Smooth muscle cell (in vitro differentiated cells): ENCODE results near the gene PRR5L. TPM values are rescaled to one million over a fixed set of nuclear protein-coding genes. Genes with fewer than 3 reads are reported as not detected.

ENCODE experiments used
- DNase-seq: peaks from one replicate; lab custom pipeline; 2025; ENCODE audit not compliant: unreplicated experiment; lab: John Stamatoyannopoulos, UW
- H2AFZ ChIP-seq: fragments of 200-600 bp; sonication (generic); 2 replicates; pipeline ENCODE4 v1.6.0; 2016; ENCODE audit warnings: antibody characterized with exemption, low read depth, mild to moderate bottlenecking
- H3F3A ChIP-seq: fragments of 200-600 bp; sonication (generic); 2 replicates; pipeline ENCODE4 v1.6.0; 2017; ENCODE audit warnings: antibody characterized with exemption, low read depth
- H3K27ac ChIP-seq: fragments of 200-600 bp; sonication (generic); 2 replicates; pipeline ENCODE4 v1.5.1; 2016; ENCODE audit warnings: low read depth, mild to moderate bottlenecking
- H3K27me3 ChIP-seq: fragments of 200-600 bp; sonication (generic); 2 replicates; pipeline ENCODE4 v1.6.1; 2016; ENCODE audit warnings: low read depth, mild to moderate bottlenecking
- H3K36me3 ChIP-seq: fragments of 200-600 bp; sonication (generic); 2 replicates; pipeline ENCODE4 v1.5.1; 2016; ENCODE audit warnings: low read depth
- H3K4me1 ChIP-seq: fragments of 200-600 bp; sonication (generic); 2 replicates; pipeline ENCODE4 v1.5.1; 2016; ENCODE audit warnings: low read depth
- H3K4me2 ChIP-seq: fragments of 200-600 bp; sonication (generic); 2 replicates; pipeline ENCODE4 v1.6.0; 2016; ENCODE audit warnings: mild to moderate bottlenecking
- H3K4me3 ChIP-seq: fragments of 200-600 bp; sonication (generic); 2 replicates; pipeline ENCODE4 v1.5.1; 2016; ENCODE audit warnings: mild to moderate bottlenecking
- H3K79me2 ChIP-seq: fragments of 200-600 bp; sonication (generic); 2 replicates; pipeline ENCODE4 v1.6.0; 2016; ENCODE audit warnings: low read depth, mild to moderate bottlenecking
- H3K9ac ChIP-seq: fragments of 200-600 bp; sonication (generic); 2 replicates; pipeline ENCODE4 v1.6.0; 2016; ENCODE audit warnings: low read depth
- H3K9me3 ChIP-seq: fragments of 200-600 bp; sonication (generic); replicated peaks from 2 replicates; pipeline ENCODE4 v1.5.1; 2016; ENCODE audit warnings: low read depth
- H4K20me1 ChIP-seq: fragments of 200-600 bp; sonication (generic); 2 replicates; pipeline ENCODE4 v1.6.0; 2016; ENCODE audit warnings: low read depth
- WGBS: methylation state at CpG from one replicate; pipeline ENCODE4 v1.1.7; 2016; ENCODE audit warnings: low lambda C conversion rate; 5-methylcytosine and 5-hydroxymethylcytosine counted together
- polyA plus RNA-seq: library from polyadenylated mRNA; unstranded; fragments of >200 nt; fragmentation: Nextera tagmentation; extraction: Ambion mirVana; gene quantifications from 2 replicates; pipeline ENCODE4 v1.2.1, GENCODE V29; 2016
- total RNA-seq: library from RNA; depleted of rRNA; stranded (reverse); fragments of >200 nt; gene quantifications from 2 replicates; pipeline ENCODE4 v1.2.3, GENCODE V29; 2014
- TF ChIP-seq, protein P1 (sequence below): fragments of 200-600 bp; sonication (generic); IDR thresholded peaks from 2 replicates; pipeline ENCODE4 v1.5.1; 2017; ENCODE audit warnings: borderline replicate concordance, mild to moderate bottlenecking, antibody characterized with exemption; ENCODE audit not compliant: insufficient read depth, poor library complexity, severe bottlenecking

PRR5L gene
- total and polyA plus RNA-seq, 2 experiments from 2014 or later: 21.4 to 41.4 TPM

DNA sequence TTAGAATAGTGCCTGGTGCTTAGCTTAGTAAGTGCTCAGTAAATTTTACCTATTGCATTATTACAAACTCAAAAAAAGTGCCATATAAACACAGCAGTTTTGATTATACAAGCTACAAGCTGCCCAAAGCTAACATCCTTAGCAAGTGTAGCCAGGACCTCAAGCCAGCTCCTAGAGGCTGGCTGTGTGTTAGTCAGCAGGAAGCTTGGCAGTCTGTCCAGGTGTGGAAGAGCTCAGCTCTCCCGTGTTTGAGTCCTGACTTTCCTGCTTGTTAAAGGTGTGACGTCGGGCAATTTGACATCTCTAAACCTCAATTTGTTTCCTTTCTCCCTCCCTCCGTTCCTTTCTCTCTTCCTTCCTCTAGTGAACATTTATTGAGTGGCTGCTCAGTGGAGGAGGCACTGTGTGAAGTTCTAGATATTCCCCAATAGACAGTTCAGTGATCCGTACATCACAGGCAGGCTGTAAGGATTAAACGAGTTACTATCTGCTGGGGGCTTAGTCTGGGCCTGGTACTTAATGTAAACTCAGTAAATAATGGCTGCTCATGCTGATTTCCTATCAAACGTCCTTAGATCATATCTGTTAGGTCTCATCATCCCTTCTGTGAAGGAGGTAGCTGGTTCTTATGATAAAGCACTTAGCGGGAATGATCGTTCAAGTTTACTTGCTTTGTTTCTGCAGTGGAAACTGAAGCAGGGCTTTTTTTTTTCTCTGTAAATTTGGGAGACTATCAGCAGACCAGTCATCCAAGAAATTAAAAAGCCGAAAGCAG is 68.7 kb downstream of the PRR5L start:
- no peaks in the 10 kb centered on the region for H3K9me3 ChIP-seq
- no peaks in the 10 kb centered on the region for H3K79me2 ChIP-seq
- H3K27me3 ChIP-seq: no peaks in the 10 kb centered on the region
- TF ChIP-seq, protein P1, sequence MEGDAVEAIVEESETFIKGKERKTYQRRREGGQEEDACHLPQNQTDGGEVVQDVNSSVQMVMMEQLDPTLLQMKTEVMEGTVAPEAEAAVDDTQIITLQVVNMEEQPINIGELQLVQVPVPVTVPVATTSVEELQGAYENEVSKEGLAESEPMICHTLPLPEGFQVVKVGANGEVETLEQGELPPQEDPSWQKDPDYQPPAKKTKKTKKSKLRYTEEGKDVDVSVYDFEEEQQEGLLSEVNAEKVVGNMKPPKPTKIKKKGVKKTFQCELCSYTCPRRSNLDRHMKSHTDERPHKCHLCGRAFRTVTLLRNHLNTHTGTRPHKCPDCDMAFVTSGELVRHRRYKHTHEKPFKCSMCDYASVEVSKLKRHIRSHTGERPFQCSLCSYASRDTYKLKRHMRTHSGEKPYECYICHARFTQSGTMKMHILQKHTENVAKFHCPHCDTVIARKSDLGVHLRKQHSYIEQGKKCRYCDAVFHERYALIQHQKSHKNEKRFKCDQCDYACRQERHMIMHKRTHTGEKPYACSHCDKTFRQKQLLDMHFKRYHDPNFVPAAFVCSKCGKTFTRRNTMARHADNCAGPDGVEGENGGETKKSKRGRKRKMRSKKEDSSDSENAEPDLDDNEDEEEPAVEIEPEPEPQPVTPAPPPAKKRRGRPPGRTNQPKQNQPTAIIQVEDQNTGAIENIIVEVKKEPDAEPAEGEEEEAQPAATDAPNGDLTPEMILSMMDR: no peak
- peak overlapping the region; percentile 92 for H3K27ac ChIP-seq
- H4K20me1 ChIP-seq: no peaks in the 10 kb centered on the region
- no peaks in the 10 kb centered on the region for H3K36me3 ChIP-seq
- DNase-seq: no peak
- no peak overlapping the region for H3K4me2 ChIP-seq
- H3K4me1 ChIP-seq: peaks cover 35% of the 10 kb centered on the region
- H3F3A ChIP-seq: peaks cover 14% of the 10 kb centered on the region
- H3K4me3 ChIP-seq: no peak overlapping the region
- 27% methylated on average over 10 of the region's 10 CpGs for WGBS
- no peak overlapping the region for H3K9ac ChIP-seq
- peak overlapping the region; percentile 5 for H2AFZ ChIP-seq

- no peaks in the 10 kb centered on the region for H3K9me3 ChIP-seq
- H3K36me3 ChIP-seq: no peaks in the 10 kb centered on the region
- H3K4me2 ChIP-seq: no peak overlapping the region
- H3K79me2 ChIP-seq: no peaks in the 10 kb centered on the region
- H3K4me1 ChIP-seq: peaks cover 30% of the 10 kb centered on the region
- no peak for DNase-seq
- no peak overlapping the region for H3K4me3 ChIP-seq
- peaks cover 14% of the 10 kb centered on the region for H3F3A ChIP-seq
- no peak overlapping the region for H3K9ac ChIP-seq
- H4K20me1 ChIP-seq: no peaks in the 10 kb centered on the region
- H3K27ac ChIP-seq: no peak overlapping the region
- no peak overlapping the region for H2AFZ ChIP-seq
- H3K27me3 ChIP-seq: no peaks in the 10 kb centered on the region
- TF ChIP-seq, protein P1: no peak
Observed at GRCh38 chr11:36365907-36366306, 69.8 kb downstream of the PRR5L start.

DNA sequence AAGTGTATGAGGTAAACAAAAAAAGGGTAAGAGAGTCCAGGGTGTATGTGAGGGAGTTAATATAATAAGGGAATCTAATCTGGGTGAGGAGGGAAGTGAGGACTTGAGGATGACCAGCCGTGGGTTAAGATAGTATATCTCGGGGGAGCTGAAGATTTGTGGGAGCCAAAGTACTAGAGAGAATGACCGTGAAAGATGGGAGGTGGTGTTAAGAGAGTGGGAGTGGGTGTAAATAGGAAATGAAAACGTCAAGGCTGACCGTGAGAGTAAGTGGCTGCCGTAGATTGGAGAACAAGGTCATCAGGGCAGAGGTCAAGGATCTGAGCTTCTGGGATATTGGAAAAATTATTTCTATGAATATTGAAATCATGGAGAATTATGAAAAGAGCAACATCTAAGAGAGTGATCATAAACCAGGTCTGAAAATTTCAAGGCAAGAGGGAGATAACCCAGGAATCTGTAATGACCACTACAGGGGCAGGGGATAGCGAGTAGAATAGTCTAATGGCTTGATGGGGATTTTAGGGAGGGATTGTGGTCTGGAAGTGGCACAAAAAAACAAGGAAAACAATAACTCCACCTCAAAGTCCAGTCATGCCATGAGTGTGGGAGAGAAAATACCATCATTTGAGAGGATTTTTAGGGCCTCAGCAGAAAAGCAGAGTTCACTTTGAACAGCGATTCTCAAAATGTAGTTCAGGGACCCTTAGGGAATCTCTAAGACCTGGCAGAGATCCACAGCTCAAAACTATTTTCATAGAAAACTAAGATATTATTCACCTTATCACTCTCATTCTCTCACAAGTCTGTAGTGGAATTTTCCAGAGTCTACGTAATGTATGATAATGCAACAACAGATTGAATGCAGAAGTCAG is 72.0 kb downstream of the PRR5L start:
- Histone ChIP-seq H3K79me2 (no peaks in the 10 kb centered on the region), H3K4me1 (peaks cover 9% of the 10 kb centered on the region), H4K20me1 (no peaks in the 10 kb centered on the region), H3K9me3 (no peaks in the 10 kb centered on the region), H3K36me3 (no peaks in the 10 kb centered on the region), H3F3A (peaks cover 8% of the 10 kb centered on the region), H3K9ac (no peak overlapping the region), H3K27ac (no peak overlapping the region), H3K4me2 (no peak overlapping the region), H3K27me3 (no peaks in the 10 kb centered on the region), H2AFZ (no peak overlapping the region), H3K4me3 (no peak overlapping the region)
- TF ChIP-seq, protein P1: no peak
- no peak for DNase-seq
- 79% methylated on average over 9 of the region's 9 CpGs for WGBS
